DND-41 (cell line): ENCODE results near the gene RIMKLA.

ENCODE experiments used
- ATAC-seq: fragments of 200-7000 bp; cut with Tn5 transposase; 3 replicates; pipeline ENCODE4 v1.9.1; 2021; ENCODE audit warnings: low read depth; ENCODE audit not compliant: insufficient read depth
- DNase-seq: peaks from one replicate; pipeline ENCODE4 v3.0.0-alpha.2; 2020
- H2AFZ ChIP-seq: 2 replicates; pipeline ENCODE4 v1.6.0; 2012; ENCODE audit warnings: low read depth, low read length
- H3K27ac ChIP-seq: 2 replicates; pipeline ENCODE4 v1.5.1; 2012; ENCODE audit warnings: low read length, inconsistent platforms
- H3K27me3 ChIP-seq: fragments of 200-600 bp; sonication (generic); 2 replicates; pipeline ENCODE4 v1.6.0; 2012; ENCODE audit warnings: low read length, mild to moderate bottlenecking, inconsistent platforms; ENCODE audit not compliant: insufficient read depth, poor library complexity
- H3K36me3 ChIP-seq: 2 replicates; pipeline ENCODE4 v1.5.1; 2012; ENCODE audit warnings: low read length, inconsistent platforms; ENCODE audit not compliant: insufficient read depth
- H3K4me1 ChIP-seq: 2 replicates; pipeline ENCODE4 v1.5.1; 2012; ENCODE audit warnings: mild to moderate bottlenecking, low read length; ENCODE audit not compliant: insufficient read depth
- H3K4me2 ChIP-seq: 2 replicates; pipeline ENCODE4 v1.6.0; 2012; ENCODE audit warnings: mild to moderate bottlenecking, moderate library complexity, low read length, inconsistent platforms; ENCODE audit not compliant: insufficient read depth
- H3K4me3 ChIP-seq, 2 experiments: fragments of 200-600 bp in 1 of 2; shearing (Covaris generic) in 1 of 2; 2 replicates each; pipeline ENCODE4 v1.5.1; 2012 to 2016; ENCODE audit warnings: inconsistent platforms in 2 of 2, low read length in 2 of 2, mild to moderate bottlenecking in 2 of 2, low read depth in 1 of 2, moderate library complexity in 1 of 2
- H3K79me2 ChIP-seq: 2 replicates; pipeline ENCODE4 v1.6.0; 2012; ENCODE audit warnings: low read length, inconsistent platforms; ENCODE audit not compliant: insufficient read depth
- H3K9ac ChIP-seq: 2 replicates; pipeline ENCODE4 v1.6.0; 2012; ENCODE audit warnings: low read depth, mild to moderate bottlenecking, inconsistent platforms, low read length, moderate library complexity
- H3K9me3 ChIP-seq: 2 replicates; pipeline ENCODE4 v1.5.1; 2012; ENCODE audit warnings: low read length, moderate library complexity, mild to moderate bottlenecking, inconsistent platforms; ENCODE audit not compliant: insufficient read depth, severe bottlenecking
- H4K20me1 ChIP-seq: 2 replicates; pipeline ENCODE4 v1.6.0; 2012; ENCODE audit warnings: low read length; ENCODE audit not compliant: insufficient read depth
- CTCF ChIP-seq: IDR thresholded peaks from 2 replicates; pipeline ENCODE4 v1.5.1; 2012; ENCODE audit warnings: borderline replicate concordance, low read length, moderate library complexity, mild to moderate bottlenecking; ENCODE audit not compliant: poor library complexity, severe bottlenecking; ENCODE audit errors: extremely low read depth
- EZH2 ChIP-seq: IDR thresholded peaks from 3 replicates; pipeline ENCODE4 v1.6.1; 2012; ENCODE audit warnings: borderline replicate concordance, low read depth, mild to moderate bottlenecking, moderate library complexity, low read length, inconsistent platforms; ENCODE audit not compliant: severe bottlenecking

RIMKLA gene

GRCh38 chr1:42420911-42421585, 40.5 kb downstream of the RIMKLA start:
- Histone ChIP-seq H3K36me3 (no peaks in the 10 kb centered on the region), H4K20me1 (no peaks in the 10 kb centered on the region), H3K9me3 (no peaks in the 10 kb centered on the region), H2AFZ (no peak overlapping the region), H3K4me2 (no peak overlapping the region), H3K27me3 (no peaks in the 10 kb centered on the region), H3K27ac (no peak overlapping the region), H3K4me3 (no peak overlapping the region), H3K79me2 (no peaks in the 10 kb centered on the region), H3K4me1 (no peaks in the 10 kb centered on the region), H3K9ac (no peak overlapping the region)
- ATAC-seq = no peak
- DNase-seq = no peak
- TF ChIP-seq CTCF (no peak), EZH2 (no peak)

GRCh38 chr1:42422737-42423136, 42.1 kb downstream of the RIMKLA start:
- TF ChIP-seq CTCF (no peak), EZH2 (no peak)
- Histone ChIP-seq H3K4me1 (no peaks in the 10 kb centered on the region), H3K9me3 (no peaks in the 10 kb centered on the region), H3K79me2 (no peaks in the 10 kb centered on the region), H3K9ac (no peak overlapping the region), H3K36me3 (no peaks in the 10 kb centered on the region), H4K20me1 (no peaks in the 10 kb centered on the region), H3K4me2 (no peak overlapping the region), H3K27me3 (no peaks in the 10 kb centered on the region), H2AFZ (no peak overlapping the region), H3K27ac (no peak overlapping the region), H3K4me3 (no peak overlapping the region)
- ATAC-seq (no peak), DNase-seq (no peak)

GRCh38 chr1:42423681-42424080, 43.1 kb downstream of the RIMKLA start:
- Histone ChIP-seq H3K4me1 (no peaks in the 10 kb centered on the region), H3K4me3 (no peak overlapping the region), H3K27ac (no peak overlapping the region), H2AFZ (no peak overlapping the region), H4K20me1 (no peaks in the 10 kb centered on the region), H3K9me3 (no peaks in the 10 kb centered on the region), H3K36me3 (no peaks in the 10 kb centered on the region), H3K27me3 (no peaks in the 10 kb centered on the region), H3K4me2 (no peak overlapping the region), H3K9ac (no peak overlapping the region), H3K79me2 (no peaks in the 10 kb centered on the region)
- no peak for ATAC-seq
- DNase-seq = no peak
- TF ChIP-seq EZH2 = no peak
- no peak for TF ChIP-seq CTCF
